Measurements from ENCODE around the gene NUP43. TPM values are rescaled to one million over a fixed set of nuclear protein-coding genes. Genes with fewer than 3 reads are reported as not detected.
"Not testable (repeated sequence)": the region's sequence is repeated elsewhere in the genome, so short reads cannot be mapped to it uniquely, and the experiment has no call there.

Gene NUP43
- total RNA-seq, 1 donor from 2014 or later = 30.6 TPM

GRCh38 chr6:149749082-149749593, 2.8 kb upstream of the NUP43 start:
- DNase-seq (ENCODE audit: low spot score) = not testable (repeated sequence)

- not testable (repeated sequence) for DNase-seq (ENCODE audit: low spot score)
These were observed 1.1 kb downstream of the NUP43 start for GRCh38 chr6:149745252-149745651.

GRCh38 chr6:149734915-149735314, 11.4 kb downstream of the NUP43 start:
- DNase-seq (ENCODE audit: low spot score) = no peak

GRCh38 chr6:149733089-149733720, 13.1 kb downstream of the NUP43 start:
- no peak for DNase-seq (ENCODE audit: low spot score)

GRCh38 chr6:149729824-149730223, 16.5 kb downstream of the NUP43 start:
- no peak for DNase-seq (ENCODE audit: low spot score)

- no peak for DNase-seq (ENCODE audit: low spot score)
These were observed 17.7 kb downstream of the NUP43 start for GRCh38 chr6:149728499-149729234.

- DNase-seq (ENCODE audit: low spot score) = no peak
These were observed 18.4 kb downstream of the NUP43 start for GRCh38 chr6:149727793-149728498.

GRCh38 chr6:149725785-149726184, 20.5 kb downstream of the NUP43 start:
- DNase-seq (ENCODE audit: low spot score) = no peak

GRCh38 chr6:149723771-149724417, 22.4 kb downstream of the NUP43 start:
- DNase-seq (ENCODE audit: low spot score) = peak; percentile 52

GRCh38 chr6:149723262-149723661, 23.1 kb downstream of the NUP43 start:
- no peak for DNase-seq (ENCODE audit: low spot score)

- no peak for DNase-seq (ENCODE audit: low spot score)
These were observed 26.8 kb downstream of the NUP43 start for GRCh38 chr6:149719531-149719930.

- DNase-seq (ENCODE audit: low spot score) = peak; percentile 91
These were observed 28.5 kb downstream of the NUP43 start, which contains the start of gene LATS1 for GRCh38 chr6:149717588-149718458. Gene LATS1, minus strand, starts transcription at chr6:149718101. Its CDS starts 15,975 bp downstream, at chr6:149702126.

- no peak for DNase-seq (ENCODE audit: low spot score)
These were observed 29.1 kb downstream of the NUP43 start for GRCh38 chr6:149717255-149717587.

- DNase-seq (ENCODE audit: low spot score) = no peak
These were observed 30.0 kb downstream of the NUP43 start for GRCh38 chr6:149716181-149716963.

GRCh38 chr6:149714442-149714841, 31.9 kb downstream of the NUP43 start:
- no peak for DNase-seq (ENCODE audit: low spot score)

GRCh38 chr6:149711711-149712110, 34.6 kb downstream of the NUP43 start:
- no peak for DNase-seq (ENCODE audit: low spot score)

- peak; percentile 43 for DNase-seq (ENCODE audit: low spot score)
These were observed 44.6 kb downstream of the NUP43 start for GRCh38 chr6:149701714-149702113.

GRCh38 chr6:149699150-149699549, 47.2 kb downstream of the NUP43 start:
- DNase-seq (ENCODE audit: low spot score) = no peak

GRCh38 chr6:149698175-149698574, 48.2 kb downstream of the NUP43 start:
- DNase-seq (ENCODE audit: low spot score) = no peak

- no peak for DNase-seq (ENCODE audit: low spot score)
These were observed 49.4 kb downstream of the NUP43 start for GRCh38 chr6:149696901-149697300.

Data from umbilical cord (tissue), 2 donors.